ENCODE measurements around the gene ENOX1.

DNA sequence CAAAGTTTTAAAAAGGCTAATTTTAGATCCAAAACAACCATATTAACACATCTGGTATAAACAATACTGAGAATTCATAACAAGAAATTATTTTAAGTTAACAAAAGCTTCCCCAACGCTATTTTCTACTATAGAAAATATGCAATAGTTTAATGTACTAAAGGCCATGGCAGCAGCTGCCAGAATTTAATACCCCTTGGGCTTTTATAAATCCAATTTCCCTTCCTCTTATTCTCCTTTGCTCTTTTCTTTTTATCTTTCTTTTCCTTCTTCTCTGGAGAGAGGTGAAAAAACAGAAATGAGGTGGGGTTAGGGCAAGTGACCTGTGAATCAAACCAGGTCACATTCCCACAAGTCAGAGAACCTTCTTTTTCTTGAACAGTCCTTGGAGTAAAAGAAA is 58.9 kb downstream of the ENOX1 start:
- TF ChIP-seq, protein P1, sequence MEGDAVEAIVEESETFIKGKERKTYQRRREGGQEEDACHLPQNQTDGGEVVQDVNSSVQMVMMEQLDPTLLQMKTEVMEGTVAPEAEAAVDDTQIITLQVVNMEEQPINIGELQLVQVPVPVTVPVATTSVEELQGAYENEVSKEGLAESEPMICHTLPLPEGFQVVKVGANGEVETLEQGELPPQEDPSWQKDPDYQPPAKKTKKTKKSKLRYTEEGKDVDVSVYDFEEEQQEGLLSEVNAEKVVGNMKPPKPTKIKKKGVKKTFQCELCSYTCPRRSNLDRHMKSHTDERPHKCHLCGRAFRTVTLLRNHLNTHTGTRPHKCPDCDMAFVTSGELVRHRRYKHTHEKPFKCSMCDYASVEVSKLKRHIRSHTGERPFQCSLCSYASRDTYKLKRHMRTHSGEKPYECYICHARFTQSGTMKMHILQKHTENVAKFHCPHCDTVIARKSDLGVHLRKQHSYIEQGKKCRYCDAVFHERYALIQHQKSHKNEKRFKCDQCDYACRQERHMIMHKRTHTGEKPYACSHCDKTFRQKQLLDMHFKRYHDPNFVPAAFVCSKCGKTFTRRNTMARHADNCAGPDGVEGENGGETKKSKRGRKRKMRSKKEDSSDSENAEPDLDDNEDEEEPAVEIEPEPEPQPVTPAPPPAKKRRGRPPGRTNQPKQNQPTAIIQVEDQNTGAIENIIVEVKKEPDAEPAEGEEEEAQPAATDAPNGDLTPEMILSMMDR (conservative IDR thresholded peaks at IDR 0.05), result no peak
- no peak for TF ChIP-seq ZFX (IDR thresholded peaks at IDR 0.05)

Measured in C4-2B (cell line).